Natural killer cell (primary cell): ENCODE data around the gene ESYT2. TPM values are rescaled to one million over a fixed set of nuclear protein-coding genes. Genes with fewer than 3 reads are reported as not detected.
A peak's percentile ranks its signal among the peaks of the same experiment; 100 is the strongest.

ENCODE experiments used
- ATAC-seq, 3 donors: fragments of 150-1000 bp in 2 of 3; fragments of 200-7000 bp in 1 of 3; cut with Tn5 transposase; 1 replicate in 1 of 3; 2 replicates in 2 of 3; pipeline ENCODE4 v1.10.0; 2021; ENCODE audit warnings: mild to moderate bottlenecking in 2 of 3, moderate library complexity in 2 of 3
- DNase-seq, 2 donors: peaks; one replicate each; pipeline versions ENCODE4 v3.0.0 to v3.0.0-alpha.2; 2013 to 2021; ENCODE audit warnings: mixed read lengths in 1 of 2
- H3K27ac ChIP-seq: one replicate; pipeline ENCODE4 v1.5.1; 2013; ENCODE audit warnings: mild to moderate bottlenecking, low read length
- H3K27me3 ChIP-seq: one replicate; pipeline ENCODE4 v1.6.1; 2013; ENCODE audit warnings: low read length; ENCODE audit not compliant: control insufficient read depth, insufficient read depth
- H3K36me3 ChIP-seq: one replicate; pipeline ENCODE4 v1.6.1; 2013; ENCODE audit warnings: low read length; ENCODE audit not compliant: control insufficient read depth, insufficient read depth
- H3K4me1 ChIP-seq: one replicate; pipeline ENCODE4 v1.6.1; 2013; ENCODE audit warnings: low read length; ENCODE audit not compliant: control insufficient read depth, insufficient read depth
- H3K4me3 ChIP-seq: one replicate; pipeline ENCODE4 v1.5.1; 2013; ENCODE audit warnings: low read length
- H3K9me3 ChIP-seq: one replicate; pipeline ENCODE4 v1.6.1; 2013; ENCODE audit warnings: low read length; ENCODE audit not compliant: control insufficient read depth, insufficient read depth
- H3K27ac Mint-ChIP-seq, 2 donors: one replicate each; pipeline ENCODE4 v1.8.0; 2022; ENCODE audit warnings: mild to moderate bottlenecking in 2 of 2, mixed read lengths in 2 of 2, moderate library complexity in 1 of 2
- H3K27me3 Mint-ChIP-seq, 2 donors: one replicate each; pipeline ENCODE4 v1.8.0; 2022; ENCODE audit warnings: low read depth in 2 of 2, mixed read lengths in 2 of 2
- H3K36me3 Mint-ChIP-seq: one replicate; pipeline ENCODE4 v1.8.0; 2022; ENCODE audit warnings: mixed read lengths
- H3K4me1 Mint-ChIP-seq, 2 donors: one replicate each; pipeline ENCODE4 v1.8.0; 2022; ENCODE audit warnings: mixed read lengths in 2 of 2
- H3K4me3 Mint-ChIP-seq: one replicate; pipeline ENCODE4 v1.8.0; 2022; ENCODE audit warnings: mild to moderate bottlenecking, moderate library complexity, mixed read lengths
- H3K9me3 Mint-ChIP-seq, 2 donors: one replicate each; pipeline ENCODE4 v1.8.0; 2022; ENCODE audit warnings: mixed read lengths in 2 of 2
- CTCF ChIP-seq: fragments of 200-600 bp; IDR thresholded peaks from one replicate; pipeline ENCODE4 v1.8.0; 2022; ENCODE audit warnings: antibody characterized with exemption
- whole genome bisulfite sequencing: methylation state at CpG from one replicate; pipeline ENCODE4 v1.1.7; 2013; ENCODE audit warnings: missing lambda C conversion rate; ENCODE audit not compliant: insufficient coverage; 5-methylcytosine and 5-hydroxymethylcytosine counted together
- intact Hi-C: fragments of 100-400 bp; cut with micrococcal nuclease; formaldehyde crosslinking; loops from one replicate; pipeline ENCODE4 v1.14.2; 2022
- total RNA-seq, 4 donors: library from RNA; stranded (reverse); fragments of 120-200 nt in 1 of 4; gene quantifications; one replicate each; pipeline versions ENCODE4 v1.2.3 to v1.2.4, GENCODE V29; 2013 to 2022

Gene ESYT2
- total RNA-seq, 3 donors from 2014 or later (not counting 1 experiment from before 2014, with no cell fraction given), result 137 to 163 (median 160) TPM

- H3K27ac ChIP-seq, result no peak overlapping the region
- no peaks in the 10 kb centered on the region for H3K27me3 Mint-ChIP-seq
- no peak overlapping the region for H3K4me3 ChIP-seq
- H3K4me1 Mint-ChIP-seq, result peaks cover 11 to 20% of the 10 kb centered on the region in 2 donors
- WGBS, result 64% methylated on average over 5 of the region's 5 CpGs
- no peaks in the 10 kb centered on the region for H3K27me3 ChIP-seq
- intact Hi-C loops, result no loop called here
- H3K36me3 ChIP-seq, result no peaks in the 10 kb centered on the region
- peaks cover 3% of the 10 kb centered on the region for H3K4me1 ChIP-seq
- H3K4me3 Mint-ChIP-seq, result no peak overlapping the region
- no peaks in the 10 kb centered on the region for H3K9me3 ChIP-seq
- ATAC-seq, result peak in 1 of 3 donors; percentile 27
- no peaks in the 10 kb centered on the region for H3K9me3 Mint-ChIP-seq
- TF ChIP-seq CTCF, result no peak
- no peak for DNase-seq
- no peaks in the 10 kb centered on the region for H3K36me3 Mint-ChIP-seq
- no peak overlapping the region for H3K27ac Mint-ChIP-seq
Measured at GRCh38 chr7:158849768-158850544, 20.6 kb upstream of the ESYT2 start.

GRCh38 chr7:158849442-158849767, 20.1 kb upstream of the ESYT2 start:
- WGBS, result 95% methylated on average over 5 of the region's 5 CpGs
- H3K27ac Mint-ChIP-seq, result no peak overlapping the region
- peaks cover 11 to 17% of the 10 kb centered on the region in 2 donors for H3K4me1 Mint-ChIP-seq
- Histone ChIP-seq H3K36me3 (no peaks in the 10 kb centered on the region), H3K4me1 (peaks cover 3% of the 10 kb centered on the region), H3K27me3 (no peaks in the 10 kb centered on the region), H3K4me3 (no peak overlapping the region), H3K27ac (no peak overlapping the region), H3K9me3 (no peaks in the 10 kb centered on the region)
- TF ChIP-seq CTCF, result no peak
- H3K27me3 Mint-ChIP-seq, result no peaks in the 10 kb centered on the region
- H3K9me3 Mint-ChIP-seq, result no peaks in the 10 kb centered on the region
- DNase-seq, result no peak
- no peak overlapping the region for H3K4me3 Mint-ChIP-seq
- ATAC-seq, result no peak
- intact Hi-C loops, result no loop called here
- no peaks in the 10 kb centered on the region for H3K36me3 Mint-ChIP-seq

- peak overlapping the region; percentile 83 to 88 for H3K27ac Mint-ChIP-seq
- peaks cover 3% of the 10 kb centered on the region for H3K4me1 ChIP-seq
- no peaks in the 10 kb centered on the region for H3K9me3 ChIP-seq
- H3K27ac ChIP-seq, result peak overlapping the region; percentile 65
- H3K4me1 Mint-ChIP-seq, result peaks cover 22 to 25% of the 10 kb centered on the region in 2 donors
- H3K4me3 Mint-ChIP-seq, result peak overlapping the region; percentile 74
- WGBS, result 22% methylated on average over 1 of the region's 1 CpG
- intact Hi-C loops, result loop anchor here (1.0 kb wide), 1 partner anchor 9 kb away; the partner anchor contains the start of gene DYNC2I1
- no peaks in the 10 kb centered on the region for H3K36me3 ChIP-seq
- H3K9me3 Mint-ChIP-seq, result no peaks in the 10 kb centered on the region
- H3K36me3 Mint-ChIP-seq, result no peaks in the 10 kb centered on the region
- TF ChIP-seq CTCF, result no peak
- ATAC-seq (peak in 2 of 3 donors; percentile 70 to 84), DNase-seq (peak in 1 of 2 donors; percentile 42)
- no peaks in the 10 kb centered on the region for H3K27me3 ChIP-seq
- peak overlapping the region; percentile 4 for H3K4me3 ChIP-seq
- no peaks in the 10 kb centered on the region for H3K27me3 Mint-ChIP-seq
Measured at GRCh38 chr7:158847451-158847866, 18.1 kb upstream of the ESYT2 start.

- intact Hi-C loops, result no loop called here
Measured at GRCh38 chr7:158846304-158846703, 17.0 kb upstream of the ESYT2 start.

More at GRCh38 chr7:158846304-158846703, 17.0 kb upstream of the ESYT2 start:
- no peak for TF ChIP-seq CTCF
- Histone ChIP-seq H3K36me3 (no peaks in the 10 kb centered on the region), H3K4me3 (no peak overlapping the region), H3K9me3 (no peaks in the 10 kb centered on the region), H3K27ac (no peak overlapping the region), H3K27me3 (no peaks in the 10 kb centered on the region), H3K4me1 (peaks cover 3% of the 10 kb centered on the region)
- Mint-ChIP-seq H3K27ac (peak overlapping the region in 1 of 2 donors; percentile 88), H3K4me1 (peaks cover 25 to 28% of the 10 kb centered on the region in 2 donors), H3K4me3 (peak overlapping the region; percentile 17), H3K36me3 (no peaks in the 10 kb centered on the region), H3K9me3 (no peaks in the 10 kb centered on the region), H3K27me3 (no peaks in the 10 kb centered on the region)
- no peak for ATAC-seq
- no peak for DNase-seq
